Measurements from ENCODE around the gene ASAP2.

DNA sequence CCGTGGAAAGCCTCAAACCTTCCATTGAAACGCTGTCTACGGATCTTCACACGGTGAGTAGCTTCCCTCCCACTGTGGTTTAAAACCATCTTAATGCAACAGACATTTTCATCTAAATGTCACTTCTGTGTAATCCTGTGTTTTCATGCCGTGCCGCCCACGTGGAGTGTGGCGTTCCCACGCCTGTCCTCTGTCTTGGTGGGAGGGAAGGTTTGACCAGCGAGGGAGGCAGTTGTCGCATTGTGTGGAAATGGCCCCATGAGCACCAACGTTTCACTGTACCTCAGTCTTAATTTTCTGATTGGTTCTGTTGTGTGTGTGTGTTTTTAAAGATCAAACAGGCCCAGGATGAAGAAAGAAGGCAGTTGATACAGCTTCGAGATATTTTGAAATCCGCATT is 128.1 kb downstream of the ASAP2 start:
- TF ChIP-seq, protein P1, sequence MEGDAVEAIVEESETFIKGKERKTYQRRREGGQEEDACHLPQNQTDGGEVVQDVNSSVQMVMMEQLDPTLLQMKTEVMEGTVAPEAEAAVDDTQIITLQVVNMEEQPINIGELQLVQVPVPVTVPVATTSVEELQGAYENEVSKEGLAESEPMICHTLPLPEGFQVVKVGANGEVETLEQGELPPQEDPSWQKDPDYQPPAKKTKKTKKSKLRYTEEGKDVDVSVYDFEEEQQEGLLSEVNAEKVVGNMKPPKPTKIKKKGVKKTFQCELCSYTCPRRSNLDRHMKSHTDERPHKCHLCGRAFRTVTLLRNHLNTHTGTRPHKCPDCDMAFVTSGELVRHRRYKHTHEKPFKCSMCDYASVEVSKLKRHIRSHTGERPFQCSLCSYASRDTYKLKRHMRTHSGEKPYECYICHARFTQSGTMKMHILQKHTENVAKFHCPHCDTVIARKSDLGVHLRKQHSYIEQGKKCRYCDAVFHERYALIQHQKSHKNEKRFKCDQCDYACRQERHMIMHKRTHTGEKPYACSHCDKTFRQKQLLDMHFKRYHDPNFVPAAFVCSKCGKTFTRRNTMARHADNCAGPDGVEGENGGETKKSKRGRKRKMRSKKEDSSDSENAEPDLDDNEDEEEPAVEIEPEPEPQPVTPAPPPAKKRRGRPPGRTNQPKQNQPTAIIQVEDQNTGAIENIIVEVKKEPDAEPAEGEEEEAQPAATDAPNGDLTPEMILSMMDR (IDR thresholded peaks at IDR 0.05; ENCODE audit: low read length): no peak
- TF ChIP-seq EZH2phosphoT487 (IDR thresholded peaks at IDR 0.05; ENCODE audit: low read length): no peak
- TF ChIP-seq EZH2 (optimal IDR thresholded peaks at IDR 0.05; ENCODE audit: low read depth, low read length): no peak
